T47D (cell line): ENCODE data around the gene EEF1B2.
"Not testable (repeated sequence)": the region's sequence is repeated elsewhere in the genome, so short reads cannot be mapped to it uniquely, and the experiment has no call there.

Experiments
- DNase-seq, 2 experiments: peaks; one replicate each; pipeline versions ENCODE4 v3.0.0 to v3.0.0-alpha.2; 2011 to 2012; ENCODE audit warnings: low read depth in 1 of 2, low spot score in 1 of 2
- JUND ChIP-seq: IDR thresholded peaks from 2 replicates; pipeline ENCODE4 v1.6.1; 2012; ENCODE audit warnings: low read depth
- in situ Hi-C: cut with HindIII; loops from 2 replicates; pipeline ENCODE4 v1.10.0; 2016; ENCODE audit warnings: low sequenced_read_pairs, low pct_unique_long_range_greater_than_20kb

Gene EEF1B2

DNA sequence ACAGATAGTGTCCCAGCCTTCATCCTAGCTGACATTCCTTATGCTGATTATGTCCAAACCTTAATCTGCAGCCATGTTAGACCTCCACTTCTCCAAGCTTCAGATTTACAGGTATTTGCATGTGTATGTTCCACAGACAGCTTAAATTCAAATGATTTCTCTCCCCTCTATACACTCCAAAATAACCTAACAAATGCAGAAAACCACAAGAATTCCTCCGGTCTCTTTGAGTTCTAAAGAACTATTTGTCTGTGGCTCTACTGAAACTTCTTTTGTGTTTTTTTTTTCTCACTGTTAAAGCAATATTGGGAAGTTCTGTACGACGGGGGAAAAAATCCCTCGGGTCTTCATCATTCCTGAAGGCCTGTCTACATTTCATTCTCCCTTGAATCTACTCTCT is 9.1 kb upstream of the EEF1B2 start:
- DNase-seq, result no peak
- in situ Hi-C loops, result no loop called here
- no peak for TF ChIP-seq JUND

DNA sequence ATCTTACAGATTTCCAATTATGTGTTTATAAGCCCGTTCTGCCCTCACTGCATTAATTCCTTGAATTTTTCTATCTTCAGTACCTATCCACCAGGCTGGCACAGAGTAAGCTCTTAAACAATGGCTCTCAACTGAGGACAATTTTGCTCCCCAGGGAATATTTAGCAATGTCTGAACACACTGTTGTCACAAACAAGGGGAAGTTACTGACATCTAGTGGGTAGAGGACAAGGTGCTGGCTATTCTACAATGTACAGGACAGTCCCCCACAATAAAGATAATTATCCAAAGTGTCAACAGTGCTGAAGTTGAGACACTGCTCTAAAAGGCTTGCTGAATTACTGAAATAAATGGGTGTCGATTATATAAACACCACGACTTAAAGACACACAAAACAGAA is 5.5 kb upstream of the EEF1B2 start:
- peak in 1 of 2 experiments; percentile 54 for DNase-seq
- in situ Hi-C loops, result no loop called here
- no peak for TF ChIP-seq JUND

DNA sequence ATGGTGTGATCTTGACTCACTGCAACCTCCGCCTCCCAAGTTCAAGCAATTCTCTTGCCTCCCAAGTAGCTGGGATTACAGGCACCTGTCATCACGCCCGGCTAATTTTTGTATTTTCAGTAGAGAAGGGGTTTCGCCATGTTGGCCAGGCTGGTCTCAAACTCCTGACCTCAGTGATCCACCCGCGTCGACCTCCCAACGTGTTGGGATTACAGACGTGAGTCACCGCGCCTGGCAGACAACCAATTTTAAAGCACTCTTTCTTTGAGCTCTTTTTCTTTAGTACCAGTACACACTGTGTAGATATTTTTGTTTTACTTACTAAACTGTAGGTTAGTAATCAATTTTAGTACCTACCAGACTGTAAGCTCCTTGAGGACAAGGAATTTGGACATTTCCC is 2.7 kb upstream of the EEF1B2 start:
- in situ Hi-C loops, DNase-seq: not testable (repeated sequence)

DNA sequence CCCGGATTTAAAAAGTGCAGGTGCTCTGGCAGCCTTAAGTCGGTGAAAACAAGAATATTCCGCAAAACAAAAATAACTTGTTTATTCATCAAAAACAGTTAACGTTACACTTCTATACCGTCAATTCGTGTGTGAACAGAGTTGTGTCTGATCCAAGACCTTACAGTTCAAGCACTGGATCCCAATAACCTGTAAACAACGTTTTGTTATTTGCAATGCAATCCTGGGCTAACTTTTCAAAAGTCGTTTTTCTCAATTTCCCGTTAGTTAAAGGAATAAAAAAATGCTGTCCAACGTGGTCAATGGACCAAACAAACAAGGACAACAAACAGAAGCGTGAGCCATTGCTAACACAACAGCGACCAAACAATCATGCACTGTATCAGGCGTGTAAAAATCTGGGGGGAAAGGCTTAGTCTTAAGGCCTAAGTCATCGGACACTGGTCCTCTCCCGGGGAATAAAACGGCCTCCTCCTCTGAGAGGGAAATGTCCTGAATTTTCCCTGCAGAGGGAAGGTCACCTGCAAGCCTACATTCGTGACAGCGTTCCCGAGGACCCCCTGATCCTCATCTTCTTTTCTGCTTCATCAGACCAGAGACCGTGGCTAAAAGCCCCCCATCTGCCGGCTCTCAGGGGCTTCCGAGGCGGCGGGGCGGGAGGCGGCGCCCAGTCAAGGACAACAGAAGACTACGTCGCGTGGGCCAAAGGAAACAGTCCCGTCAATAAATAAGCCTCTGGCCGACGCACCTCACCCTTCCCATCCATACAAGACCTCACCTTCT is 941 bp upstream of the EEF1B2 start:
- in situ Hi-C loops, result no loop called here
- TF ChIP-seq JUND, result no peak
- peak; percentile 4 to 15 for DNase-seq

DNA sequence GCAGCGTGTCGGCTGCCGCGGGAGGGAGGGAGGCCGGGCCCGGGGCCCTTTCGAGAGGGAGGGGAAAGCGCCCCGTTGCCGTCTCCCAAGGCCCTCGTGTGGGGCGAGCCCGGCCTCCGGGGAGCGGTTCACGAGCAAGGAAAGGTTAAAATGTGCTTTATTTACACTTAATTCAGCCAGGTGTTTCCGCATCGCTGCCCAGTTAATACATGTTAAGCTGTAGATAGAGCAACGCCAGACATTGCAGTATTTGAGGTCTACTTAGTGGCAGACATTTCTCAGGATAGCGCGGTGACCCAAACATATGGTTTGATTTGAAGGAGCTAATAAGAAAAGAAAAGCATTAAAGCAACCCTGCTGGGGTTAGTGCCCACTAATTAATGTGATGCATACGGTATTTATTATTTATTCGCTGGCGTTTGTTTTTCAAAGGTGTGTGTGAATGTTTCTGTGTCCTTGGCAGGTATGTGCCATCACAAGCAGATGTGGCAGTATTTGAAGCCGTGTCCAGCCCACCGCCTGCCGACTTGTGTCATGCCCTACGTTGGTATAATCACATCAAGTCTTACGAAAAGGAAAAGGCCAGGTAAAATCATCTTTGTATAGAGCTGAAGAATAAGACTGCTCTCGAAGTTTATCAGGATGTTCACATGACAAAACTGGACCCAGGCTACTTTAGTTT is 571 bp downstream of the EEF1B2 start:
- TF ChIP-seq JUND, result no peak
- in situ Hi-C loops, result no loop called here
- DNase-seq, result peak in 1 of 2 experiments; percentile 30

DNA sequence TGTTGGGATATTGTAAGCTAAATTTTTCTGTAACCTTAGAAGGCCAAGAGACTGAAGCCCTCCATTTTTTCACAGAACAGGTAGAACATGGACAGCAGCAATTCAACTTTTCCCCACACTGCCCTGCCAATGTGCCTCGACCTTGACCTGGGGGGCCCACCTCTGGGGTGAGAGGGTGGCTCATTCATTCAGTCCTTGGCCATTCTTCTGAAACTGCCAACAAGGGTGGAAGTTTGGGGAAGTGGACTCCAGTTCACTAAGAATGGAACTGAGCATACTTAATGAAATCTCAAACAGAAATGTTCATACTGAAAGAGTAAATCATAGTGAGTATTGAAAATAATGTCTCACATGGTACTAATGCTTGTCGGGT is 1.1 kb downstream of the EEF1B2 start:
- in situ Hi-C loops, result no loop called here
- no peak for DNase-seq
- no peak for TF ChIP-seq JUND

DNA sequence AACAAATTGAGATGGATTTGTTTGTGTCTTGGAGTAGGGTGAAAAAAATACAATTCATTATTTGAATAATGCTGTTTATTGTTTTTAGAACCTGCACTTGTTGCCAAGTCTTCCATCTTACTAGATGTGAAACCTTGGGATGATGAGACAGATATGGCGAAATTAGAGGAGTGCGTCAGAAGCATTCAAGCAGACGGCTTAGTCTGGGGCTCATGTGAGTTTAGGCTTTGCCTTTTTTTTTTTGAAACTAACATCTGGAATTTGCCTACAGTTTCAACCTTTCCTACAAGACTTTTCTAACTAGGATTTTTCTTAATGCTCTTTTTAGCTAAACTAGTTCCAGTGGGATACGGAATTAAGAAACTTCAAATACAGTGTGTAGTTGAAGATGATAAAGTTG is 2.7 kb downstream of the EEF1B2 start:
- in situ Hi-C loops, DNase-seq: not testable (repeated sequence)

DNA sequence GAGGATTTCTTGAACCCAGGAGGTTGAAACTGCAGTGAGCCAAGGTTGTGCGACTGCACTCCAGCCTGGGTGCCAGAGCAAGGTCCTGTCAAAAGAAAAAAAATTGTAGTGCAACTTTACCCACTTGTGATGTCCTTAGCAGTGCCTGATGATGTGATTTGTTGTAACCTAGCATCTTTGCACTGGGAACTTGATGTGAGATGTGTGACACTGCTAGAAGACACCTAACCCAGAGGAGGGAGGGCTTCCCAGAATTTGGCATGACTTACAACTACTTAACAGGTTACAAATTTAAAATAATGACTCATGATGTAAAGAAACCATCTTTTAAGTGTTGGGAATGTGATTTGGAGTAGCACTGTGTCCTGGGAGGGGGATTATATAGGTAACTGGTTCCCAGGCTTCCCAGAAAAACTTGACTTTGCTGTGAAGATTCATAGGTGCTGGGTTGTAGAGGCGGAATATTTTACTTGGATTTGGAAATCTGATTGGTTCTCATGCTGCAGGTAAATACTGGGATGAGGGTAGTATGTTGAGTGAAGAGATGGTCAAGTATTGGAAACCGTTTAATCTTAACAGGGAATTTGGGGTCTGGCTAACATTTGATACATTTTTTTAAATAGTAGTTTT is 3.7 kb downstream of the EEF1B2 start:
- TF ChIP-seq JUND, result no peak
- DNase-seq, result no peak
- in situ Hi-C loops, result no loop called here

DNA sequence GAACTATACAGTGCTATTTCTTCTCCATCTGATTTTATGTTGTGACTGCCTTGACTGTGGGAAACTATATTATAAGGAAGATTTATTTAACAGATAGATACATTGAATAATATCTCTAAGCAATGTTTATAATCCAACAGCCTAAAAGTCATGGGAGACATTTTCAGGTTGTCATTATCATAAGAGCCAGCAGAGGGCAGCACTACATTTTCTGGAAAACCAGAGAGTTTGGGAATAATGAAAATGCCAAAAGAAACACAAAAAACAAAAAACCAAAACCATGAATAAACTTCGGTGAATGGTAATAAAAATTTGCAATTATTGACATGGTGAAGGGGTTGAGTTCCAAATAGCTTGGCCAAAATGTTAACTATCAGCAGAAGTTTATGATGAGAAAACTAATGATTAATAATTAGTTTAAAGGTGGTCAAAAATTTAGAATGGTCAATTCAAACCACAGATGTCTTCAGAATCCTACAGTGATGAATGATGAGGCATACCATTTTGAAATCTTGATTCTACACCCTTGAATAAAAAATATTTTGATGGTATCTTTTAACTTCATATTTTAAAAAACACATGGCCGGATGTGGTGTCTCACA is 4.7 kb downstream of the EEF1B2 start:
- no peak for TF ChIP-seq JUND
- DNase-seq, result peak in 1 of 2 experiments; percentile 43
- in situ Hi-C loops, result no loop called here

DNA sequence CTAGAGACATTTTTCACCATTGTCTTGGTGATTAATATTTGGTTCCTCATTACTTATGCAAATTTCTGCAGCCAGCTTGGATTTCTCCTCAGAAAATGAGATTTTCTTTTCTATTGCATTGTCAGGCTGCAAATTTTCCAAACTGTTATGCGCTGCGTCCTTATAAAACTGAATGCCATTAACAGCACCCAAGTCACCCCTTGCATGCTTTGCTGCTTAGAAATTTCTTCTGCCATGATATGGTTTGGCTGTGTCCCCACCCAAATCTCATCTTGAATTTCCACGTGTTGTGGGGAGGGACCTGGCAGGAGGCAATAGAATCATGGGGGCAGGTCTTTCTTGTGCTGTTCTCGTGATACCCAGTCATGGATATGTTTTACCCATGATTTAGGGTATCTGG is 8.5 kb downstream of the EEF1B2 start:
- DNase-seq, in situ Hi-C loops: not testable (repeated sequence)

DNA sequence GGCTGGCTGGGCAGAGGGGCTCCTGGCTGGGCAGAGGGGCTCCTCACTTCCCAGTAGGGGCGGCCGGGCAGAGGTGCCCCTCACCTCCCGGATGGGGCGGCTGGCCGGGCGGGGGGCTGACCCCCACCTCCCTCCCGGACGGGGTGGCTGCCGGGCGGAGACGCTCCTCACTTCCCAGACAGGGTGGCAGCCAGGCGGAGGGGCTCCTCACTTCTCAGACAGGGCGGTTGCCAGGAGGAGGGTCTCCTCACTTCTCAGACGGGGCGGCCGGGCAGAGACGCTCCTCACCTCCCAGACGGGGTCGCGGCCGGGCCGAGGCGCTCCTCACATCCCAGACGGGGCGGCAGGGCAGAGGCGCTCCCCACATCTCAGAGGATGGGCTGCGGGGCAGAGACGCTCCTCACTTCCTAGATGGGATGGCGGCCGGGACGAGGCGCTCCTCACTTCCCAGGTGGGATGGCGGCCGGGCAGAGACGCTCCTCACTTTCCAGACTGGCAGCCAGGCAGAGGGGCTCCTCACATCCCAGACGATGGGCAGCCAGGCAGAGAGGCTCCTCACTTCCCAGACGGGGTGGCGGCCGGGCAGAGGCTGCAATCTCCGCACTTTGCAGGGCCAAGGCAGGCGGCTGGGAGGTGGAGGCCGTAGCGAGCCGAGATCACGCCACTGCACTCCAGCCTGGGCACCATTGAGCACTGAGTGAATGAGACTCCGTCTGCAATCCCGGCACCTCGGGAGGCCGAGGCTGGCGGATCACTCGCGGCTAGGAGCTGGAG is 12.1 kb downstream of the EEF1B2 start:
- in situ Hi-C loops, DNase-seq: not testable (repeated sequence)

DNA sequence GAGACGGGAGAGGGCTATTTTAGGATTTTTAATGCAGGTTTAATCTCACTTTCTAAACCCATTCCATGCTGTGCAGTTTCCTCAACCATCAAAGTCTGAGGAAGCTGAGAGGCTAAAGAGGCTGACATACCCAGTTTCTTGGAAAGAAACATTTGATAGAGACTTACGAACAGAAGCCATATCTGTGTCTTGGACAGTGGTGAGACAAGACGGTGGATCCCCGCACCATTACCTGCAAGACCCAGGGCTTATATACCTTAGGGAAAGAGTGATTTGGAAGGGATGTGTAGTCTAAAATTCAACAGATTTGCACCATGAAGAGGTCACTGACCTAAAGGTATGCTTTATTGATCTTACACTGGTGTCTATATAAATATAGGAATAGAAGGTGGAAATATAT is 13.5 kb downstream of the EEF1B2 start:
- DNase-seq, result no peak
- TF ChIP-seq JUND, result no peak
- in situ Hi-C loops, result no loop called here
